ENCODE measurements around the gene RGL2.
"Not testable (repeated sequence)": the region's sequence is repeated elsewhere in the genome, so short reads cannot be mapped to it uniquely, and the experiment has no call there.

RGL2 gene

GRCh38 chr6:33292996-33293682 is 5.6 kb downstream of the RGL2 start:
- DNase-seq = no peak

- DNase-seq = no peak
Observed at GRCh38 chr6:33290459-33290858, 8.3 kb downstream of the RGL2 start.

GRCh38 chr6:33289784-33290315 is 8.9 kb downstream of the RGL2 start:
- DNase-seq = no peak

- DNase-seq = peak; percentile 80
Observed at GRCh38 chr6:33288921-33289783, 9.6 kb downstream of the RGL2 start, which contains the start of the genes PFDN6 and WDR46. TSS of gene PFDN6 (plus strand) at chr6:33289601. CDS start at chr6:33289857, 256 bp downstream. TSS of gene WDR46 (minus strand) at chr6:33289239. CDS start at chr6:33289170, 69 bp downstream.

GRCh38 chr6:33288141-33288920 is 10.4 kb downstream of the RGL2 start:
- DNase-seq = no peak

- no peak for DNase-seq
Observed at GRCh38 chr6:33286946-33287914, 11.5 kb downstream of the RGL2 start.

GRCh38 chr6:33285214-33285613 is 13.5 kb downstream of the RGL2 start:
- DNase-seq = not testable (repeated sequence)

- no peak for DNase-seq
Observed at GRCh38 chr6:33280539-33280938, 18.2 kb downstream of the RGL2 start.

- no peak for DNase-seq
Observed at GRCh38 chr6:33279971-33280511, 18.7 kb downstream of the RGL2 start.

- DNase-seq = no peak
Observed at GRCh38 chr6:33279257-33279695, 19.5 kb downstream of the RGL2 start.

- DNase-seq = no peak
Observed at GRCh38 chr6:33278810-33279209, 19.9 kb downstream of the RGL2 start.

GRCh38 chr6:33278392-33278741 is 20.4 kb downstream of the RGL2 start:
- no peak for DNase-seq

- DNase-seq = no peak
Observed at GRCh38 chr6:33277663-33278391, 20.9 kb downstream of the RGL2 start.

GRCh38 chr6:33276864-33277662 is 21.7 kb downstream of the RGL2 start, which contains the start of gene B3GALT4:
TSS of gene B3GALT4 (plus strand) at chr6:33277123. CDS start at chr6:33277420, 297 bp downstream.
- peak; percentile 75 for DNase-seq

GRCh38 chr6:33276581-33276863 is 22.2 kb downstream of the RGL2 start:
- DNase-seq = no peak

GRCh38 chr6:33275795-33276580 is 22.8 kb downstream of the RGL2 start:
- not testable (repeated sequence) for DNase-seq

GRCh38 chr6:33273924-33274902 is 24.5 kb downstream of the RGL2 start:
- no peak for DNase-seq
